HG03108 (cell line): ENCODE data around the gene CITED1.

Source experiments
- ATAC-seq: cut with Tn5 transposase; IDR thresholded peaks from one replicate; pipeline ENCODE4 v1.9.1; 2021; ENCODE audit warnings: moderate library complexity; ENCODE audit not compliant: unreplicated experiment

CITED1 gene

GRCh38 chrX:72271091-72271788 lies 34.5 kb downstream of the CITED1 start:
- no peak for ATAC-seq

DNA sequence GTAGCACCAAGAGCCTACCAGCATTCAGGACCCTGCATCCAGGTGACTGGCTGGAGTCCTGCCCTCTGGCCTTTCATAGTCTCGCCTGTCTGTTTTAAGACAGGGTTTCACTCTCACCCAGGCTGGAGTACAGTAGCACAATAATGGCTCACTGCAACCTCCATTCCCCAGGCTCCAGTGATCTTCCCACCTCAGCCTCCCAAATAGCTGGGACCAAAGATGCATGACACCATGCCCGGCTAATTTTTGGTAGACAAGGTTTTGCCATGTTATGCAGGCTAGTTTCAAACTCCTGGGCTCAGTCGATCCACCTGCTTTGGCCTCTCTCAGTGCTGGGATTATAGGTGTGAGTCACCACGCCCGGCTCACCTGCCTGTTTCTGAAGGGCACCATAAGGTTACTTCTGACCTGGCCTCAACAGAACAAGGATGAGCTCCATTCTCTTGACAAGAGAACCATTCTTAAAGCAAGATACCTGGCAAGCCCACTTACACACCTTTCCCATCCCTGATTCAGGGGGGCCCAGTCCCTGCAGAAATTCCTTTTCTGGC lies 35.3 kb downstream of the CITED1 start:
- ATAC-seq, result no peak

DNA sequence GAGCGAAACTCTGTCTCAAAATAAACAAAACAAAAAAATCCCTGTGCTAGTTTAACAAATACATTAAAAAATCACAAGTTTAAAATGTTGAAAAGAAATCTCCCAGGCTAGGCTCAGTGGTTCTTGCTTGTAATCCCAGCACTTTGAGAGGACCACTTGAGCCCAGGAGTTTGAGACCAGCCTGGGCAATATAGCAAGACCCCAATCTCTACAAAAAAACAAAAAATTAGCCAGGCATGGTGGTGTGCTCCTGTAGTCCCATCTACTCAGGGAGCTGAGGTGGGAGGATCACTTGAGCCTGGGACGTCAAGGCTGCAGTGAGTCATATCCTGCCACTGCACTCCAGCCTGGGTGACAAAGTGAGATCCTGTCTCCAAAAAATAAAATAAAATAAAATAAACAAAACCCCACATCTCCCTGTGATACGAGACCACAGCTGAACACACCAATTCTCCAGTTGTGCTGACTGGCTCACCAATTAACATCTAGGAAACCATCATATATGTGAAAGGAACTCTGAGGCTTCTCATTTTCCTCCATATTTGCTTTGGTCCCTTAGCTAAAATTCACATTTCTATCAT lies 36.0 kb downstream of the CITED1 start:
- no peak for ATAC-seq

DNA sequence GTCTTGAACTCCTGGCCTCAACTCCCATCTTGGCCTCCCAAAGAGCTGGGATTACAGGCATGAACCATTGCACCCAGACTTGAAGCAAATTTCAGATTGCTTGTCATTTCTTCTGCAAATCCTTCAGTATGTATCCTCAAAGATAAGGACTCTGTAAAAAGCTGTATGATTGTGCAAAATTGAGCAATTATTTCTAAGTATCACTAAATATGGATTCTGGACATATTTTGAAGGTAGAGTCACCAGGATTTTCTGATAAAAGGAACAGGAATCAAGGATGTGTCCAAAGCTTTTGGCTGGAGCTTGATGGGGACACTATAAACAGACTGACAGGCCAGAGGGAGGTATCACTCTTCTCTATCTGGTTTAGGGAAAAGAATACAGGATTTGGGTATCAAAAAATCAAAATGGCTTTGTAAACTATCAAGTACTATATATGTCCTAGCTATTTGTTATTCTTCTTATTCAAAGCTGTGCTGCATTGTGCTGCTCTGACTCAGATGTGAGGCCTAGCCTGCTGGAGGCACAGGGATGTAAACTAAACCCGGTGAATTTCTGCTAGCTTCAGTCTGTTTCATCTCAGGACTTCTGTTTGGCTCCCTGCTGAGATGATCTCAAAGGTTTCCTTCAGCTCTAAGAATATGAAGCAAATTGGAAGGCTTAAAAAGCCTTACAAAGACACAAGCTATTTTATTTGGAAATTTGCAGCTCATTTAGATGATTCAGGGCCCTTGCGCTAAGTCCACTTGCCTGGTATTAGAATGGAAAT lies 36.9 kb downstream of the CITED1 start:
- no peak for ATAC-seq

DNA sequence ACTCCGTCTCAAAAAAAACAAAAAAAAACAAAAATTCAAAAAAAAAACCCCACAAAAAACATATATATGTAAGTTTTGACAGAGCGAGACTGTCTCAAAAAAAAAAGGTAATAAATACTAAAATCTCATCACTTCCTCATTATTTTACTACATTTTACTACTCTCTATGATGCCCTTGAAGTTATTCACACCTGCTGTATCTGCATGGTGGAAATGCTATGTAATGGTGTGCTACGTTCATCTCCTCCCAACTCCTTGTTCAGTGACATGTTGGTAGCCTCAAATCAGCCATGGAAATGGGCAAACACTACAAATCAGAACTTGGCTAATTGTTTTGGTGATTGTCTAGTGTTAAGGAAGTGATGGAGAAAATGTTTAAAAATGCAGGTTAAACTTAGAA lies 40.5 kb downstream of the CITED1 start:
- ATAC-seq, result no peak

GRCh38 chrX:72262077-72262476 lies 43.6 kb downstream of the CITED1 start:
- ATAC-seq, result no peak

GRCh38 chrX:72260448-72260847 lies 45.3 kb downstream of the CITED1 start:
- no peak for ATAC-seq

DNA sequence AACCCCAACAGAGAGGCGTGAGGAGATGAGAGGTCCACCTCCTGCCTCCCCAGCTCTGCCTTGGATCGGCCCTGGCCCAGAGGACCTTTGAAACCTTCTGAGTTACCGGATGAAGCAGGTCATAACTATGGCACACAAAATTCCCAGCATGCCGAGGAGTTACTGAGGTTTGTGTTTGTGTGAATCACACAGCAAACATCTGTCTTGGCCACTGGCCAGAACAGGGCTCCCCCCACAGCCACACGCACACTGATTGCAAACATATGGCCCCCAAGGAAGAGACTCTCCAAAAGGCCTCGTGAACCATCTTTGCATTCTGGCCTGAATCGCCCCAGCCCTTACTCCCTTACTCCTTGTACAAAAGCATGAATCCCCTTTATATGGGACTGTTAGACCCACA lies 47.5 kb downstream of the CITED1 start:
- no peak for ATAC-seq

GRCh38 chrX:72255864-72256263 lies 49.9 kb downstream of the CITED1 start:
- no peak for ATAC-seq

- ATAC-seq, result no peak
These were observed 50.3 kb downstream of the CITED1 start for GRCh38 chrX:72255445-72255844.

- no peak for ATAC-seq
These were observed 50.9 kb downstream of the CITED1 start for GRCh38 chrX:72254816-72255215.

DNA sequence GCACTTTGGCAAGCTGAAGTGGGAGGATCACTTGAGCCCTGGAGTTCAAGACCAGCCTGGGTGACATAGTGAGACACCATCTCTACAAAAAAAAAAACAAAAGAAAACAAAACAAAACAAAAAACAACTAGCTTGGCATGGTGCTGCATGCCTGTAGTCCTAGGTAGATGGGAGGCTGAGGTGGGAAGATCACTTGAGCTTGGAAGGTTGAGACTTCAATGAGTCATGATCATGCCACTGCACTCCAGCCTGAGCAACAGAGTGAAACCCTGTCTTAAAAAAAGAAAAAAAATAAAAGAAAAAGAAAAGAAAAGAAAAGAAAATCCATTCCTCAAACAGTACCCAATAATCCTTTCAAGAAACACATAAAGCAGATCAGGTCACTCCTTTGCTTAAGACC lies 52.0 kb downstream of the CITED1 start:
- ATAC-seq, result no peak
